Endothelial cell of umbilical vein (primary cell): ENCODE measurements around the gene CAMTA1. TPM values are rescaled to one million over a fixed set of nuclear protein-coding genes. Genes with fewer than 3 reads are reported as not detected.

Experiments
- BruUV-seq: library from RNA; stranded (reverse); fragments of 400-500 nt; replicated peaks from 2 replicates; lab custom pipeline; 2021; lab: Mats Ljungman, UMichigan
- CTCF ChIA-PET: fragments of 300-600, 350-600 bp; sonication (Branson Sonifier 250); formaldehyde crosslinking; loops from one replicate; lab custom pipeline; 2021; ENCODE audit warnings: antibody characterized with exemption, inconsistent platforms; lab: Charles Lee
- POLR2A ChIA-PET: fragments of 300-600, 350-600 bp; sonication (Branson Sonifier 250); formaldehyde crosslinking; loops from one replicate; lab custom pipeline; 2021; ENCODE audit warnings: antibody characterized with exemption, inconsistent platforms; lab: Charles Lee
- DNase-seq: peaks from one replicate; pipeline ENCODE4 v3.0.0-alpha.2; 2011; ENCODE audit warnings: low read depth, low spot score
- FAIRE-seq: peaks from 2 replicates; lab custom pipeline; 2011; peaks lifted over from hg19 to GRCh38; lab: Jason Lieb, UNC
- H2AFZ ChIP-seq: 2 replicates; pipeline ENCODE4 v1.6.0; 2012; ENCODE audit warnings: low read depth, low read length, control low read depth, inconsistent platforms
- H3K27ac ChIP-seq: 2 replicates; pipeline ENCODE4 v1.5.1; 2011; ENCODE audit warnings: low read depth, mild to moderate bottlenecking, control low read depth, low read length, moderate library complexity; ENCODE audit not compliant: insufficient read depth
- H3K27me3 ChIP-seq, 2 experiments: 2 replicates each; pipeline versions ENCODE4 v1.6.0 to v1.6.1; 2011; ENCODE audit warnings: low read length in 2 of 2, mixed read lengths in 1 of 2; ENCODE audit not compliant: control insufficient read depth in 2 of 2, insufficient read depth in 2 of 2
- H3K36me3 ChIP-seq, 2 experiments: 2 replicates in 1 of 2; 3 replicates in 1 of 2; pipeline ENCODE4 v1.5.1; 2011; ENCODE audit warnings: low read length in 2 of 2, mild to moderate bottlenecking in 1 of 2, moderate library complexity in 1 of 2; ENCODE audit not compliant: control insufficient read depth in 2 of 2, insufficient read depth in 2 of 2; ENCODE audit errors: extremely low read depth in 1 of 2
- H3K4me1 ChIP-seq: 3 replicates; pipeline ENCODE4 v1.5.1; 2011; ENCODE audit warnings: mild to moderate bottlenecking, low read length; ENCODE audit not compliant: control insufficient read depth, insufficient read depth; ENCODE audit errors: extremely low read depth
- H3K4me2 ChIP-seq: 2 replicates; pipeline ENCODE4 v1.6.1; 2011; ENCODE audit warnings: low read length, control low read depth, mixed read lengths; ENCODE audit not compliant: insufficient read depth
- H3K4me3 ChIP-seq, 3 experiments: fragments of 200-600 bp in 1 of 3; sonication (generic), shearing (Covaris generic) in 1 of 3; replicated peaks in 1 of 3; 2 replicates each; pipeline ENCODE4 v1.5.1; 2011 to 2016; ENCODE audit warnings: control low read depth in 3 of 3, low read length in 3 of 3, mild to moderate bottlenecking in 2 of 3, inconsistent platforms in 1 of 3, low read depth in 1 of 3, moderate library complexity in 1 of 3; ENCODE audit not compliant: insufficient read depth in 1 of 3
- H3K79me2 ChIP-seq: 2 replicates; pipeline ENCODE4 v1.6.0; 2012; ENCODE audit warnings: low read length, inconsistent platforms; ENCODE audit not compliant: control insufficient read depth, insufficient read depth
- H3K9ac ChIP-seq: replicated peaks from 2 replicates; pipeline ENCODE3; 2011; ENCODE audit warnings: low read length, control low read depth; ENCODE audit not compliant: insufficient read depth; ENCODE audit errors: extremely low read depth
- H3K9me1 ChIP-seq: replicated peaks from 3 replicates; pipeline ENCODE4 v1.6.0; 2011; ENCODE audit warnings: mild to moderate bottlenecking, low read length; ENCODE audit not compliant: control insufficient read depth, insufficient read depth; ENCODE audit errors: extremely low read depth
- H3K9me3 ChIP-seq: replicated peaks from 2 replicates; pipeline ENCODE4 v1.5.1; 2012; ENCODE audit warnings: low read length, inconsistent platforms; ENCODE audit not compliant: control insufficient read depth, insufficient read depth
- H4K20me1 ChIP-seq: replicated peaks from 2 replicates; pipeline ENCODE3; 2011; ENCODE audit warnings: mild to moderate bottlenecking, low read length; ENCODE audit not compliant: control insufficient read depth, insufficient read depth; ENCODE audit errors: extremely low read depth
- EZH2 ChIP-seq: IDR thresholded peaks from 2 replicates; pipeline ENCODE4 v1.6.1; 2012; ENCODE audit warnings: borderline replicate concordance, low read depth, mild to moderate bottlenecking, moderate library complexity, low read length, inconsistent platforms; ENCODE audit not compliant: severe bottlenecking
- FOS ChIP-seq: IDR thresholded peaks from 2 replicates; pipeline ENCODE4 v1.6.1; 2011; ENCODE audit warnings: mild to moderate bottlenecking, low read length, moderate library complexity, borderline replicate concordance; ENCODE audit not compliant: insufficient read depth
- GATA2 ChIP-seq: IDR thresholded peaks from 2 replicates; pipeline ENCODE4 v1.7.0; 2011; ENCODE audit warnings: low read depth, mild to moderate bottlenecking, moderate library complexity, mixed read lengths, low read length; ENCODE audit not compliant: insufficient read length, insufficient read depth
- JUN ChIP-seq: IDR thresholded peaks from 2 replicates; pipeline ENCODE4 v1.6.1; 2011; ENCODE audit warnings: borderline replicate concordance, low read depth; ENCODE audit not compliant: insufficient read length, insufficient read depth
- MYC ChIP-seq: IDR thresholded peaks from one replicate; pipeline ENCODE4 v1.6.1; 2011; ENCODE audit warnings: mild to moderate bottlenecking, low read depth, low read length
- POLR2A ChIP-seq: IDR thresholded peaks from 2 replicates; pipeline ENCODE4 v1.6.1; 2012; ENCODE audit warnings: low read depth, mild to moderate bottlenecking, control low read depth, low read length
- POLR2AphosphoS5 ChIP-seq: IDR thresholded peaks from 2 replicates; pipeline ENCODE4 v1.6.1; 2012; ENCODE audit warnings: low read depth, mild to moderate bottlenecking, control low read depth, low read length, moderate library complexity; ENCODE audit not compliant: insufficient read depth
- dilution Hi-C: fragments of 300-500 bp; cut with MboI; formaldehyde crosslinking; loops from one replicate; pipeline ENCODE4 v1.15.0; 2019; ENCODE audit warnings: low sequenced_read_pairs; ENCODE audit not compliant: extremely low pct_ligation_motif_present
- intact Hi-C: fragments of 100-400 bp; cut with micrococcal nuclease; formaldehyde crosslinking; loops from one replicate; pipeline ENCODE4 v1.10.0; 2022
- polyA plus RNA-seq, 4 experiments: library from polyadenylated mRNA; depleted of rRNA in 3 of 4; stranded (reverse) in 3 of 4; unstranded in 1 of 4; fragments of >200 nt; gene quantifications; 2 replicates each; pipeline versions ENCODE4 v1.2.1 to v1.2.3, GENCODE V29; 2011 to 2012; ENCODE audit warnings: missing spikeins in 1 of 4
- total RNA-seq: library from RNA; stranded (reverse); gene quantifications from 2 replicates; pipeline ENCODE4 v1.2.3, GENCODE V29; 2021
- TF ChIP-seq, protein P1 (sequence below): IDR thresholded peaks from 2 replicates; pipeline ENCODE4 v1.6.1; 2011; ENCODE audit not compliant: insufficient read depth, insufficient read length
- TF ChIP-seq, protein P2 (sequence below), 2 donors: IDR thresholded peaks; 1 replicate in 1 of 2; 2 replicates in 1 of 2; pipeline ENCODE4 v1.5.1; 2011; ENCODE audit warnings: low read length in 2 of 2, mild to moderate bottlenecking in 2 of 2, moderate library complexity in 2 of 2, control low read depth in 1 of 2, inconsistent platforms in 1 of 2, low read depth in 1 of 2; ENCODE audit not compliant: insufficient read depth in 1 of 2; ENCODE audit errors: extremely low read depth in 1 of 2

The CAMTA1 gene
- total and polyA plus RNA-seq, 2 donors (not counting 3 experiments of a cell fraction or from before 2014, with no cell fraction given) = 50.8 to 92.7 TPM

GRCh38 chr1:7301664-7301981 lies 516.4 kb downstream of the CAMTA1 start:
- ChIA-PET CTCF (no interaction called here), POLR2A (interaction anchor here (0.8 kb wide), 1 partner anchor 38 kb away, joined by 3 read pairs; no protein-coding TSS in a partner anchor)
- Histone ChIP-seq H3K27ac (no peak overlapping the region), H4K20me1 (no peaks in the 10 kb centered on the region), H3K9ac (no peak overlapping the region), H3K9me1 (no peaks in the 10 kb centered on the region), H3K4me1 (peaks cover 17% of the 10 kb centered on the region), H2AFZ (no peak overlapping the region), H3K27me3 (no peaks in the 10 kb centered on the region), H3K4me2 (no peak overlapping the region), H3K4me3 (no peak overlapping the region), H3K36me3 (no peaks in the 10 kb centered on the region), H3K79me2 (no peaks in the 10 kb centered on the region), H3K9me3 (no peaks in the 10 kb centered on the region)
- intact Hi-C loops = no loop called here
- FAIRE-seq (no peak), DNase-seq (no peak)
- TF ChIP-seq EZH2 = no peak
- no peak for TF ChIP-seq POLR2A
- TF ChIP-seq, protein P1, sequence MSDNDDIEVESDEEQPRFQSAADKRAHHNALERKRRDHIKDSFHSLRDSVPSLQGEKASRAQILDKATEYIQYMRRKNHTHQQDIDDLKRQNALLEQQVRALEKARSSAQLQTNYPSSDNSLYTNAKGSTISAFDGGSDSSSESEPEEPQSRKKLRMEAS = no peak
- dilution Hi-C loops = no loop called here
- BruUV-seq = no TSS peak

DNA sequence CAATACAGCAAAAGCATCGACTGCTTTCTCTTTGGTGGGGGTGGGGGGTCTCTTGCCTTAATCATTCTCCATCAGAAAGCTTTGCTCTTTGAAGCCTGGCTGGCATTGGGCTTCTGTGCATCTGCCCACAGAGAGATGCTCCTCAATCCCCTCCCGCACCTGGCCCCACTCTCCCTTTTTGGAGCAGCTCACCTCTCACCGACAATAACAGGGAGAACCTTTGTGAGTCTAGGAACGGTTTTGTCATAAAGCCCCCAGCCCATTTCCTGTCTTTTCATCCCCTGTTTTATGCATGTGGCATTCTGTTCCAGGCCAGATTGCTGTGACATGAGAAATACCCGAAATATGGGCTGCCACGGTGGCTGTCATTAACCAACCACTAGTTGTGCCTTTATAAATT lies 516.9 kb downstream of the CAMTA1 start:
- H3K4me3 ChIP-seq = no peak overlapping the region
- no peak overlapping the region for H2AFZ ChIP-seq
- FAIRE-seq = no peak
- TF ChIP-seq, protein P2, sequence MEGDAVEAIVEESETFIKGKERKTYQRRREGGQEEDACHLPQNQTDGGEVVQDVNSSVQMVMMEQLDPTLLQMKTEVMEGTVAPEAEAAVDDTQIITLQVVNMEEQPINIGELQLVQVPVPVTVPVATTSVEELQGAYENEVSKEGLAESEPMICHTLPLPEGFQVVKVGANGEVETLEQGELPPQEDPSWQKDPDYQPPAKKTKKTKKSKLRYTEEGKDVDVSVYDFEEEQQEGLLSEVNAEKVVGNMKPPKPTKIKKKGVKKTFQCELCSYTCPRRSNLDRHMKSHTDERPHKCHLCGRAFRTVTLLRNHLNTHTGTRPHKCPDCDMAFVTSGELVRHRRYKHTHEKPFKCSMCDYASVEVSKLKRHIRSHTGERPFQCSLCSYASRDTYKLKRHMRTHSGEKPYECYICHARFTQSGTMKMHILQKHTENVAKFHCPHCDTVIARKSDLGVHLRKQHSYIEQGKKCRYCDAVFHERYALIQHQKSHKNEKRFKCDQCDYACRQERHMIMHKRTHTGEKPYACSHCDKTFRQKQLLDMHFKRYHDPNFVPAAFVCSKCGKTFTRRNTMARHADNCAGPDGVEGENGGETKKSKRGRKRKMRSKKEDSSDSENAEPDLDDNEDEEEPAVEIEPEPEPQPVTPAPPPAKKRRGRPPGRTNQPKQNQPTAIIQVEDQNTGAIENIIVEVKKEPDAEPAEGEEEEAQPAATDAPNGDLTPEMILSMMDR (IDR thresholded peaks at IDR 0.05; ENCODE audit: extremely low read depth in 1 of 2, insufficient read depth in 1 of 2, low read depth in 1 of 2, low read length in 2 of 2) = no peak
- TF ChIP-seq JUN = no peak
- TF ChIP-seq FOS = no peak
- no peak for TF ChIP-seq GATA2
- no peak for TF ChIP-seq MYC
- TF ChIP-seq, protein P1 = no peak
- no peak for TF ChIP-seq POLR2A
- no peak for TF ChIP-seq EZH2
- TF ChIP-seq POLR2AphosphoS5 = no peak
- BruUV-seq = no TSS peak
- POLR2A ChIA-PET = interaction anchor here (0.8 kb wide), 1 partner anchor 38 kb away, joined by 3 read pairs; no protein-coding TSS in a partner anchor
- no peak overlapping the region for H3K4me2 ChIP-seq
- H3K27ac ChIP-seq = no peak overlapping the region
- no peaks in the 10 kb centered on the region for H3K9me1 ChIP-seq
- no peak overlapping the region for H3K9ac ChIP-seq
- DNase-seq = no peak
- H3K4me1 ChIP-seq = peaks cover 17% of the 10 kb centered on the region
- dilution Hi-C loops (no loop called here), intact Hi-C loops (no loop called here)
- H3K27me3 ChIP-seq = no peaks in the 10 kb centered on the region
- no peaks in the 10 kb centered on the region for H4K20me1 ChIP-seq
- no peaks in the 10 kb centered on the region for H3K79me2 ChIP-seq
- CTCF ChIA-PET = no interaction called here
- H3K36me3 ChIP-seq = no peaks in the 10 kb centered on the region
- no peaks in the 10 kb centered on the region for H3K9me3 ChIP-seq
